HTERT RPE-1 (cell line): ENCODE results near the gene UGT2B10.

ENCODE experiments used
- in situ Hi-C: fragments of 300-500 bp; cut with MboI; formaldehyde crosslinking; loops from 4 replicates; pipeline ENCODE4 v1.14.3; 2020; ENCODE audit warnings: low sequenced_read_pairs

The UGT2B10 gene

DNA sequence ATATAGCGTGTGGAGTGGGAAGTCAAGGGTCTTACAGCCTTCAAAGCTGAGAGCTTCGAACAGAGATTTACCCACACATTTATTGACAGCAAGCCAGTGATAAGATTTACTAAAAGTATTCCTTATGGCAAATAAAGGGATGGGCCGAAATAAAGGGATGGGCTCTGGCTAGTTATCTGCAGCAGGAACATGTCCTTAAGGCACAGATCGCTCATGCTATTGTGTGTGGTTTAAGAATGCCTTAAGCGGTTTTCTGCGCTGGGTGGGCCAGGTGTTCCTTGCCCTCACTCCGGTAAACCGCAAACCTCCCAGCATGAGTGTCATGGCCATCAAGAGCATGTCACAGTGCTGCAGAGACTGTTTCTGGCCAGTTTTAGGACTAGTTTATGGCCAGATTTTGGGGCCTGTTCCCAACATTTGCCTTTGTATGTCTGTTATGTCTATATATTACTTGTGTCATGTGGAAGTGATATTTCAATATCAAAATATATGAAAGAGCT lies 53.5 kb downstream of the UGT2B10 start:
- in situ Hi-C loops: no loop called here

DNA sequence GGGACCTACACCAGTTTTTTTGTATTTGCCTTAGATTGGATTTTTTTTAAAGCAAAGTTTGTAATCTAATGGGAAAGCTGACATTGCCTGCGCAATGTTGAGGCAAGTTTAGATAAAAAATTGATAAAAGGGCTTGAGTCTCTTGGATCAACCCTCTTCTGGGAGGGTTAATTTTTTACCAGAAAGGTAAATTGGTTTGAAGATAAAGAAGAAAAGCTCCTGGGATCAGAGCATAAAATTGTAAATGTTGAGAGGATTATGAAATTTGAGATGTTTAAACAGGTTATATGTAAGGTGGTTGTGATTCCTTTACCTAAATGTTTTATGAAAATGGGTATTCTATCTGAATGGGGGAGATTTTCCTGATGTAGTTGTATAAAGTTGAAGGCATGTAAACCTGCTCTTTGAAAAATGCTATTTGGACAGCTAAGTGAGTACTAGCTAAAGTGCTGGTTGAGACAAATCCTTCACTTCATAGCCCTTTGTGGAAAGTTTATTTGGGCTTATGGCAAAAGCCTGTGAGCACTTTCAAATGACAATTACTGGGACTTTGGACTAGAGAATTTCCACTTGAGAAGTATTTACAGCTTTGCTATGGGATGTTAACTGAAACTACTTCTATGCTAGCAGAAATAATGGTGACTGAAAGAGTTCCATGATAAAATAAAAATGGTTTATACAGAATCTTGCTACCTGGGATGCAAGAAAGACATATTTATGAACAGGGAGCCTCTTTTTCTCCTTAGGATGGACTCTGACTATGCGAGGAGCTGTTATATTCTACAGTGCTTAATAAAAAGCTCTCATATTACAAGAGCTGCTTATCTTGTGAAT lies 56.2 kb downstream of the UGT2B10 start:
- in situ Hi-C loops: no loop called here

DNA sequence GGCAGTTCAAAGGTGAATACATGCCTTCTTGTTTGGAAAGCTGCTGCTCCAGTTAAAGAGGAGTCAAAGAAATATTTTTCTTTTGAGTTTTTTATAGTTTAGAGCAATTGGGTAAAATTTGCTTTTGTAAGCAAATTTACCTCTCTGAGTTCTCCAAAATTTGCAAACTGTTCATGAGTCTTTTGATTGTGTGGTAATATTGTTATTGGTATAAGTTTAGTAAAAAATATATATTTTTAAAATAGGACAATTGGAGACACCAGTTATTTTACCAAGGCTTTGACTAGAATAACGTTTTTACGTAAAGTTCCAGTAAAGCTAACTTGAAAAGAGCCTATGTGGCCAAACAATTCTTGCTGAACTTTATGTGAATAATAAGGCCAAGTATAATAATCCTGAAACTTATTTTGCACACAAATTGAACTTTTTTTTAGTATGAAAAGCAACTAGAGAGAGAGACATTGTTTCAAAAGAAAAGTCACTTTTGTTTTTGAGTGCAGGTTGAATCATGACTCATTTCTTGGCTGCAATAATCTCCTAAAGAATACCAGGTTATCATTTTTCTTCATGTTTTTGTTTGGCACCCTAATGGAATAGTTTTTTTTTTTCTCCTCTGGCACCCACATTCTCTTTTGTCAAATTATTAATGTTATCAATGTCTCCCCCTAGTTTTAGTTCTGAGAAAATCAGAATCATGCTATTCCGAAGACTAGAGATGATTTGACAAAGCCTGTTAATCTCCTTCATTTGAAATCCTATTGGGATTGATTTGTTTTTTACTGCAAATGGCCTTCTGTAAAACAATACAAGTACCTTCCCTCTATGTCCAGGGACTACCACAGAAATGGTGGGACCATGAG lies 57.1 kb downstream of the UGT2B10 start:
- in situ Hi-C loops: no loop called here

DNA sequence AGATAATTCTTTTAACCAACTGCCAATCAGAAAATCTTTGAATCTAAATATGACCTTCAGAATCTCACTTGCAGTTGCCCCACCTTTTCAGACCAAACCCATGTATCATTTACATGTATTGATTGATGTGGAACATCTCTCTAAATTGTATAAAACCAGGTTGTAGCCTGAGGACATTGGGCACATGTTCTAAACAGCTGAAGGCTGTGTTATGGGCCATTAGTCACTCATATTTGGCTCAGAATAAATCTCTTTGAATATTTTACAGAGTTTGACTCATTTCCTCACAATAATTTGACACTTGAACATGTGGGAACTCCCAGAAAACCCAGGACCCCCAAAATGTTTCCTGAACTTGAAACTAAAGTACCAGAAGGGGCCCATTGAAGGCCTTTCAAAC lies 58.7 kb downstream of the UGT2B10 start:
- in situ Hi-C loops: no loop called here

DNA sequence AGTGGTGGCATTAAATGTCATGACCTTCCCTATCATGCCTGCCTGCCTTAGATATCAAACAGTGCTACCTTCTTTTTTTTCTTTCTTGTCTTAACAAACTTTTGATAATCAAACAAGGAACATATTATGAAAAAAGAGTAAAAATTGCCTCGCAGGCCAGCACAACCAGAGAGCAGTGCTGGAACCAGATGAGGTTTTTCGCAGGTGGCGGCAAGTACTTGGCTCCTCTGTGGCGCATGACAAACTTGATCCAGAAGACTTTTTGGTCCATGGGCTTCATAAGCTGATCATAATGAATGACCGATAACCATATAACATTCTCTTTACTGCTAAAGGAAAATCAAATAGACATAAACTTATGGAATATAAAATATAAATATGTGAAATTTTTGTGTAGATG lies 61.8 kb downstream of the UGT2B10 start:
- in situ Hi-C loops: no loop called here

DNA sequence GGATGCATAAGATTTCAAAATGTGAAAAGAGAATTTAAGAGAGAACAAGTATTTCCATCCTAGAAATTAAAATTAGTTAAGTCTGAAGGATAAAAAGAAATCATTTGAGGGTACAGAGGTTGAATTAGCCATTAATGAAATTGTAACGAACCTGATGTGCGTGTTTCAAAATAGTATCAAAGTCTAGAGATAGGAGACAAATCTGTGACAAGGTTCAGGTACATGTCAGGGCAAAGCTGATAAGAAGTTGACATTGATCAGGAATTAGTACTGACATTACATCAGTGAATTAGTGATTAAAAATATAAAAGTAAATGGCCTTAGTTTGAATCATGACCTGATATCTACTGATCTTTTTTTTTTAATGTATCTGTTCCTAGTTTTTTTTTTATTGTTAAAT lies 62.3 kb downstream of the UGT2B10 start:
- in situ Hi-C loops: no loop called here
